ENCODE results near the gene UBXN10. TPM values are rescaled to one million over a fixed set of nuclear protein-coding genes. Genes with fewer than 3 reads are reported as not detected.

Gene UBXN10
- total RNA-seq, 3 donors from 2014 or later (not counting 1 experiment from before 2014, with no cell fraction given): 2.5 to 3.6 (median 3.5) TPM

DNA sequence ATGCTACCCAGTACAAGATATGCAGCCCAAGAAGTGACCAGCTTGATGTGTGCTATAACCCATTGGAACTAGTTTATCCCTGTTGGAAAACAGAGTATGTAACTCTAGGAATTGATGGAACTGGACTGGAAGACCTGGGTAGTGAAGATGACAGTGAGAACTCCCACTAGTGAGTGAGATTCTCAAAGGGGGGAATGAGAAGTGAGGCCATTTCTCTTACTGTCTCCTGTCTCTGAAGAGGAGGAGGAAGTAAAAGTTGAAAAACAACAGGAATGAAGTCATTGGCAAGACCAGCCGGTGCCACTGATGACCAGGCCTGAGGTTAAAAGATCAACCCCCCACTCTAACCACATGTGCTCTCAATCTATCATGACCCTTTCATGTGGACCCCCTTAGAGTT lies 25.9 kb upstream of the UBXN10 start:
- DNase-seq (peak in 1 of 2 donors; percentile 15), ATAC-seq (no peak)
- peaks cover 2 to 17% of the 10 kb centered on the region in 2 donors for H3K9me3 Mint-ChIP-seq
- peaks cover 10% of the 10 kb centered on the region for H3K36me3 Mint-ChIP-seq
- 69% methylated on average over 1 of the region's 1 CpG for WGBS (ENCODE audit: insufficient coverage)
- H3K4me3 Mint-ChIP-seq: no peak overlapping the region
- Histone ChIP-seq H3K36me3 (ENCODE audit: control insufficient read depth, insufficient read depth, low read length) (no peaks in the 10 kb centered on the region), H3K4me1 (ENCODE audit: control insufficient read depth, insufficient read depth, low read length) (no peaks in the 10 kb centered on the region), H3K9me3 (ENCODE audit: control insufficient read depth, insufficient read depth, low read length) (peaks cover 69% of the 10 kb centered on the region), H3K27me3 (ENCODE audit: control insufficient read depth, insufficient read depth, low read length) (no peaks in the 10 kb centered on the region), H3K4me3 (ENCODE audit: low read length) (no peak overlapping the region), H3K27ac (ENCODE audit: low read length) (no peak overlapping the region)
- TF ChIP-seq, protein P1, sequence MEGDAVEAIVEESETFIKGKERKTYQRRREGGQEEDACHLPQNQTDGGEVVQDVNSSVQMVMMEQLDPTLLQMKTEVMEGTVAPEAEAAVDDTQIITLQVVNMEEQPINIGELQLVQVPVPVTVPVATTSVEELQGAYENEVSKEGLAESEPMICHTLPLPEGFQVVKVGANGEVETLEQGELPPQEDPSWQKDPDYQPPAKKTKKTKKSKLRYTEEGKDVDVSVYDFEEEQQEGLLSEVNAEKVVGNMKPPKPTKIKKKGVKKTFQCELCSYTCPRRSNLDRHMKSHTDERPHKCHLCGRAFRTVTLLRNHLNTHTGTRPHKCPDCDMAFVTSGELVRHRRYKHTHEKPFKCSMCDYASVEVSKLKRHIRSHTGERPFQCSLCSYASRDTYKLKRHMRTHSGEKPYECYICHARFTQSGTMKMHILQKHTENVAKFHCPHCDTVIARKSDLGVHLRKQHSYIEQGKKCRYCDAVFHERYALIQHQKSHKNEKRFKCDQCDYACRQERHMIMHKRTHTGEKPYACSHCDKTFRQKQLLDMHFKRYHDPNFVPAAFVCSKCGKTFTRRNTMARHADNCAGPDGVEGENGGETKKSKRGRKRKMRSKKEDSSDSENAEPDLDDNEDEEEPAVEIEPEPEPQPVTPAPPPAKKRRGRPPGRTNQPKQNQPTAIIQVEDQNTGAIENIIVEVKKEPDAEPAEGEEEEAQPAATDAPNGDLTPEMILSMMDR (IDR thresholded peaks at IDR 0.05): no peak
- H3K4me1 Mint-ChIP-seq: peaks cover 0 to under 1% of the 10 kb centered on the region in 2 donors
- H3K27me3 Mint-ChIP-seq (ENCODE audit: low read depth in 2 of 2): peaks cover 4 to 15% of the 10 kb centered on the region in 2 donors
- intact Hi-C loops (cut with micrococcal nuclease): no loop called here
- no peak overlapping the region for H3K27ac Mint-ChIP-seq

- H3K27ac Mint-ChIP-seq: no peak overlapping the region
- peaks cover 15% of the 10 kb centered on the region for H3K36me3 Mint-ChIP-seq
- Histone ChIP-seq H3K4me1 (ENCODE audit: control insufficient read depth, insufficient read depth, low read length) (no peaks in the 10 kb centered on the region), H3K4me3 (ENCODE audit: low read length) (no peak overlapping the region), H3K36me3 (ENCODE audit: control insufficient read depth, insufficient read depth, low read length) (no peaks in the 10 kb centered on the region), H3K27me3 (ENCODE audit: control insufficient read depth, insufficient read depth, low read length) (no peaks in the 10 kb centered on the region), H3K9me3 (ENCODE audit: control insufficient read depth, insufficient read depth, low read length) (peaks cover 51% of the 10 kb centered on the region), H3K27ac (ENCODE audit: low read length) (no peak overlapping the region)
- H3K27me3 Mint-ChIP-seq (ENCODE audit: low read depth in 2 of 2): peaks cover 12 to 33% of the 10 kb centered on the region in 2 donors
- DNase-seq (no peak), ATAC-seq (no peak)
- peaks cover 0 to under 1% of the 10 kb centered on the region in 2 donors for H3K4me1 Mint-ChIP-seq
- no peak overlapping the region for H3K4me3 Mint-ChIP-seq
- peaks cover 5 to 14% of the 10 kb centered on the region in 2 donors for H3K9me3 Mint-ChIP-seq
- intact Hi-C loops (cut with micrococcal nuclease): no loop called here
- TF ChIP-seq, protein P1 (IDR thresholded peaks at IDR 0.05): no peak
- 83% methylated on average over 15 of the region's 15 CpGs for WGBS (ENCODE audit: insufficient coverage)
These were observed 21.1 kb upstream of the UBXN10 start for GRCh38 chr1:20164694-20165202.

DNA sequence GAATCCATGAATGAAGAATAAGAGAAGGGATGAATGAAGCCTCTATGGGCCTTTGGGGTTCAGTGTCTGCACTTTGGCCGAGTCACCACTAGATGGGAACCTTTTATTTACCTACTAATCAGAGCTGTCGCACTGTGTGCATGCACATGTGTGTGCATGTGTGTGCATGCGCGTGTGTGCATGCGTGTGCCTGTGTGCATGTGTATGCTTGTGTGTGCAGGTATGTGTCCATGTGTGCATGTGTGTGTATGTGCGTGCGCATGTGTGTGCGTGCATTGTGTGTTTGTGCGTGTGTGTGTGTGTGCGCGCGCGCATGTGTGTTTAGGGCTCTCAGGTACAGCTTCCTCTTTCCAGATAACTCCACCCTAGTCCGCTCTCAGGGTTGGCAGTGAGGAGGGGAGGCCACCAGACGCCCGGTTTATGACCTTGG lies 20.4 kb upstream of the UBXN10 start:
- Mint-ChIP-seq H3K4me3 (no peak overlapping the region), H3K36me3 (peaks cover 15% of the 10 kb centered on the region), H3K9me3 (peaks cover 5 to 12% of the 10 kb centered on the region in 2 donors), H3K4me1 (peaks cover 0 to 6% of the 10 kb centered on the region in 2 donors), H3K27me3 (ENCODE audit: low read depth in 2 of 2) (peaks cover 12 to 33% of the 10 kb centered on the region in 2 donors), H3K27ac (no peak overlapping the region)
- H3K36me3 ChIP-seq (ENCODE audit: control insufficient read depth, insufficient read depth, low read length): no peaks in the 10 kb centered on the region
- peaks cover 43% of the 10 kb centered on the region for H3K9me3 ChIP-seq (ENCODE audit: control insufficient read depth, insufficient read depth, low read length)
- peaks cover under 1% of the 10 kb centered on the region for H3K4me1 ChIP-seq (ENCODE audit: control insufficient read depth, insufficient read depth, low read length)
- intact Hi-C loops (cut with micrococcal nuclease): no loop called here
- TF ChIP-seq, protein P1 (IDR thresholded peaks at IDR 0.05): no peak
- 92% methylated on average over 16 of the region's 16 CpGs for WGBS (ENCODE audit: insufficient coverage)
- H3K27ac ChIP-seq (ENCODE audit: low read length): no peak overlapping the region
- DNase-seq (peak in 1 of 2 donors; percentile 24), ATAC-seq (no peak)
- H3K4me3 ChIP-seq (ENCODE audit: low read length): no peak overlapping the region
- no peaks in the 10 kb centered on the region for H3K27me3 ChIP-seq (ENCODE audit: control insufficient read depth, insufficient read depth, low read length)

- Mint-ChIP-seq H3K36me3 (peaks cover 15% of the 10 kb centered on the region), H3K4me3 (no peak overlapping the region), H3K9me3 (peaks cover 5 to 12% of the 10 kb centered on the region in 2 donors), H3K27ac (no peak overlapping the region), H3K27me3 (ENCODE audit: low read depth in 2 of 2) (peaks cover 12 to 33% of the 10 kb centered on the region in 2 donors), H3K4me1 (peaks cover 0 to 6% of the 10 kb centered on the region in 2 donors)
- H3K36me3 ChIP-seq (ENCODE audit: control insufficient read depth, insufficient read depth, low read length): no peaks in the 10 kb centered on the region
- no peak for ATAC-seq
- TF ChIP-seq, protein P1 (IDR thresholded peaks at IDR 0.05): no peak
- H3K9me3 ChIP-seq (ENCODE audit: control insufficient read depth, insufficient read depth, low read length): peaks cover 38% of the 10 kb centered on the region
- H3K4me3 ChIP-seq (ENCODE audit: low read length): no peak overlapping the region
- peaks cover 6% of the 10 kb centered on the region for H3K4me1 ChIP-seq (ENCODE audit: control insufficient read depth, insufficient read depth, low read length)
- no peak overlapping the region for H3K27ac ChIP-seq (ENCODE audit: low read length)
- H3K27me3 ChIP-seq (ENCODE audit: control insufficient read depth, insufficient read depth, low read length): no peaks in the 10 kb centered on the region
- DNase-seq: no peak
- WGBS (ENCODE audit: insufficient coverage): 85% methylated on average over 17 of the region's 17 CpGs
- intact Hi-C loops (cut with micrococcal nuclease): no loop called here
These were observed 19.8 kb upstream of the UBXN10 start for GRCh38 chr1:20166051-20166450.
